Cerebellar nuclear complex (tissue), 1 donor: ENCODE data around the gene GOLGA8B.
A peak's percentile ranks its signal among the peaks of the same experiment; 100 is the strongest.
"Not testable (repeated sequence)": the region's sequence is repeated elsewhere in the genome, so short reads cannot be mapped to it uniquely, and the experiment has no call there.

Experiments used
- DNase-seq, 2 experiments: peaks; one replicate each; lab custom pipeline; 2025; lab: John Stamatoyannopoulos, UW

GOLGA8B gene

DNA sequence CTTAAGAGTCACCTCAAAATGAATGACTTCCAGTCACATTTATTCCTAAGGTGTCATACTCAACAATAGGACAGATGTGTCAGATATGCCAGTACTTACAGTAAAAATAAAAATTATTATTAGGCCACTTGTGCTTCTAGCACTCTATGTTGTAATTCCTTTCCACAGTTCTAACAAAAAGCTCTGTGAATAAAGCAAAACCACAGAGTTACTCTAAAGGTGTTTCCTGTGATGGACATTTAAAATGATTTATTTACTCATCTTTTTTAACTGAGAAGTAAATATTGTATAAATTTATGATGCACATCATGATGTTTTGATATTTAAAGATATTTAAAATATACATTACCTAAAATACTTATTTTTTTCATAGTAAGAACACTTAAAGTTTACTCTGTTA lies 13.9 kb upstream of the GOLGA8B start:
- DNase-seq, result no peak

DNA sequence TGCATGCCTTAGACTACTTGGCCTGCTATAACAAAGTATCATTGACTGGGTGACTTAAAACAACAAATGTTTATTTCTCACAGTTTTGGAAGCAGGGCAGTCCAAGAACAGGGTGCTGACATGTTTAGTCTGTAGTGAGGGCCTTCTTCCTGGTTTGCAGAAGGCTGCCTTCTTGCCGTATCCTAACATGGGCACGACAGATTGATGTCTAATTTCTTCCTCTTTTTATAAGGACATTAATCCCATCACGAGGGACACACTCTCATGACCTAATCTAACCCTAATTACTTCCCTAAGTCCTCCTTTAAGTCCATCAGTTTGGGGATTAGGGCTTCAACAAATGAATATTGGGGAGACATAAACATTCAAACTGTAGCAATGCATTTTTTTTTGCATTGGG lies 10.9 kb upstream of the GOLGA8B start:
- DNase-seq, result no peak

DNA sequence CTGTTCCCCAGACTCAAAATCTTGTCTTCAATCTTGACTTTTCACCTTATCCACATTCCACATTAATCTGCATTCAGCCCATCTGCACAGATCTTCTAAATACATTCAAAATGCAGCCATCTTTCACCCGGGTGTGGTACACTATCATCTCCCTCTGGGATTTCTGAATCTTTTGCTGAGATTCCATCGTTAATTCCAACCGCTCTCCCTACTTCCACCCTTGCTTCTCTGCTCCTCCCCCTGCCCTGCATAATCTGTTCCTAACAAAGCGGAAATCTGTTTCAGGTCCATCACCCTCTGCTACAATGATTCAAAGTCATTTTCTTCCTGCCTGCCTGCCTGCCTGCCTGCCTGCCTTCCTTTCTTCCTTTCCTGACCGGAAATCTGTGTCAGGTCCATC lies 7.9 kb upstream of the GOLGA8B start:
- no peak for DNase-seq

DNA sequence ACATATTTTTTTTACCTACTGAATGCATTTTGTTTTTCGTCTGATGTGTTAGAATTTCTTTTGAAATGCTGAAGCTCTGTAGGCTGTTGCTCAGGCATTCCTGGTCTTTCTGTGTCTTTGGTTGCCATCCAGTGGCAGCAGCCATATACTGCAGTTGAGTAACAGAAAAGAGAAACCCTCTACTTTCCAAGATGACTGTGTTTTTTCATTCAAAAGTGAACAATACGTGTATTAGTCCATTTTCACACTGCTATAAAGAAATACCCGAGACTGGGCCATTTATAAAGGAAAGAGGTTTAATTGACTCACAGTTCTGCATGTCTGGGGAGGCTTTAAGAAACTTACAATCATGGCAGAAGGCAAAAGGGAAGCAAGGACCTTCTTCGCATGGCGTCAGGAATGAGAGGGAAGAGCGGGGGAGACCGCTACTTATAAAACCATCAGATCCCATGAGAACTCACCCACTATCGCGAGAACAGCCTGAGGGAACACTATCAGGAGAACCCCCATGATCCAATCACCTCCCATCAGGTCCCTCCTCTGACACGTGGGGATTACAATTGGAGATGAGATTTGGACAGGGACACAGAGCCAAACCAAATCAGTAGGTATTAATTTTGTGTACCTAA lies 4.7 kb upstream of the GOLGA8B start:
- peak in 1 of 2 experiments; percentile 56 for DNase-seq

GRCh38 chr15:34585966-34586365 lies 2.5 kb upstream of the GOLGA8B start:
- not testable (repeated sequence) for DNase-seq

DNA sequence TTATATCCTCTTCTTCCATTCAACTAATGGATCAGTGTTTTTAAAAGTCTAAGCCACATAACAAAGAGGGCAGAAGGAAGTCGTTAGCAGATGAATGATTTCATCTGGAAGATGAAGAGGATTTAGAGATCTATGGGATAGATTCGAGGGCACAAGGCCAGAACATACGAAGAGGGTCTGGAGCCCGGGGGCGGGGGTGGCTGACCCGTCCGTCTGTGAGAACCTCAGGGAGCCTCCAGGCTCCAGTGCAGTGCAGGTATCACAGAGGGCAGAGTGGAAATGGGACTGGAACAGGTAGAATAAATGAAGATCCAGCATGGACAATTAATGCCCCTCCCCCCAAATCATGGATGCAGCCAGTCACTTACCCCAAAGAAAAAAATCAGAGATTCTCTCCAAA lies 1.5 kb upstream of the GOLGA8B start:
- DNase-seq, result no peak

GRCh38 chr15:34584330-34584668 lies 848 bp upstream of the GOLGA8B start:
- no peak for DNase-seq

- DNase-seq, result no peak
Observed at GRCh38 chr15:34582461-34583371, 735 bp downstream of the GOLGA8B start.

- not testable (repeated sequence) for DNase-seq
Observed at GRCh38 chr15:34581687-34582460, 1.6 kb downstream of the GOLGA8B start.

GRCh38 chr15:34581043-34581365 lies 2.4 kb downstream of the GOLGA8B start:
- no peak for DNase-seq

- peak in 1 of 2 experiments; percentile 78 for DNase-seq
Observed at GRCh38 chr15:34580251-34581042, 3.0 kb downstream of the GOLGA8B start.

DNA sequence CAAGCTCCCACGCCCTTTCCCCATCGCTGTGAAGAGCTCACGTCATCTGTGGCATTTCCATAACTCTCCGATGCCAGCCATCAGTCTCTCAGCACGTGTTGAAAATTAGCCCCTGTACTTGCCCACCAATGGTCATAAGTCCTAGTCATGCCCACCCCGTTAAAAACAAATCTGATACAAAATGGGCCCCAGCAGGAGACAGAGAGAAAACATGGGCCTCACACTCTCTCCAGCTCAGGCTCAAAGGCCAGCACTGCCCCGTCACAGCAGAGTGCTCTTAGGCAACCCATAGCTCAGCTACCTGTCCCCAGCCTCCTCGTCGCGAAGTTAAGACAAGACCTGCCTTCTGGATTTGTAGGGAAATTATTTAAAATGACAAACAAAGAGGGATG lies 5.2 kb downstream of the GOLGA8B start:
- no peak for DNase-seq

GRCh38 chr15:34577658-34578282 lies 5.7 kb downstream of the GOLGA8B start:
- DNase-seq, result not testable (repeated sequence)

GRCh38 chr15:34575035-34575434 lies 8.4 kb downstream of the GOLGA8B start:
- DNase-seq, result not testable (repeated sequence)

DNA sequence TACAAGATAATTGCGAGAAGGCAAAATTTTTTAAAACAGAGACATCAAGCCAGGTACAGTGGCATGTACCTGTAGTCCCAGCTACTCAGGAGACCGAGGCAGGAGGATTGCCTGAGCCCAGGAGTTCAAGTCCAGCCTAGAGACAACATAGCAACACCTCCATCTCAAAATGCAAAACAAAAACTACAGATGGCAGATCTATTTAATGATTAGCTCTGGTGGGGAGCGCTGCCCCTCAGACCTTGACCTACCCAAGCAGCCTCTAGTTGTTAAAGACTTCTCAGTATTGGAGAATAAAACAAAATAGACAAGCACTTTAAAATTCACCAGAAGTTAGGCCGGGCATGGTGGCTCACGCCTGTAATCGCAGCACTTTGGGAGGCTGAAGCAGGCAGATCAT lies 10.5 kb downstream of the GOLGA8B start:
- DNase-seq, result not testable (repeated sequence)

DNA sequence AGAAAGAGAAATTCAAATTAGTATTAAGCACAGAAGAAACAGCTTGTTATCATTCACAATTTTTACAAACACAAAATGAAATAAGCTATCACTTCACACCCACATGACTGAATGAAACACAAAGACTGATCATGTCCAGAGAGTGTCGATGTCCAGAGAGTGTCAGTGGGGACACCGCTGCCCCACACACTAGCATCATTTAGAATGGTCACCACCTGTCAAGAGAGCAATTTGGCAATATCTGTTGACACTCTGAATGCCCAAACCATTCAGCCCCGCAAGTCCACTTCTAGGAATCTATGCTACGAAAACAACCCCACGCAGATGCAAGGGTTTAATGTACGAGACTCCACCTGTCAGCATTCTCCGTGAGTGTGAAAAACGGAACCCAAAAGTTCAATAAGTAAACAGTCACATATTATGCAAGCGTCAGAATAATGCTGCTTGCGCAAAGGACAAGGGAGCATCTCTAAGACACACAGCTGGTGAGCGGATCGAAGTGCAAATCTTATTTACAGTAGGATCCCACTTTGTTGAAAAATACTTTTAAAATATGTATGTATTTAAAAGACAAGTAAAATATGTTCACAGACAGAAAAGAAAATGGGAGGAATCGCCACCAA lies 11.3 kb downstream of the GOLGA8B start:
- not testable (repeated sequence) for DNase-seq

DNA sequence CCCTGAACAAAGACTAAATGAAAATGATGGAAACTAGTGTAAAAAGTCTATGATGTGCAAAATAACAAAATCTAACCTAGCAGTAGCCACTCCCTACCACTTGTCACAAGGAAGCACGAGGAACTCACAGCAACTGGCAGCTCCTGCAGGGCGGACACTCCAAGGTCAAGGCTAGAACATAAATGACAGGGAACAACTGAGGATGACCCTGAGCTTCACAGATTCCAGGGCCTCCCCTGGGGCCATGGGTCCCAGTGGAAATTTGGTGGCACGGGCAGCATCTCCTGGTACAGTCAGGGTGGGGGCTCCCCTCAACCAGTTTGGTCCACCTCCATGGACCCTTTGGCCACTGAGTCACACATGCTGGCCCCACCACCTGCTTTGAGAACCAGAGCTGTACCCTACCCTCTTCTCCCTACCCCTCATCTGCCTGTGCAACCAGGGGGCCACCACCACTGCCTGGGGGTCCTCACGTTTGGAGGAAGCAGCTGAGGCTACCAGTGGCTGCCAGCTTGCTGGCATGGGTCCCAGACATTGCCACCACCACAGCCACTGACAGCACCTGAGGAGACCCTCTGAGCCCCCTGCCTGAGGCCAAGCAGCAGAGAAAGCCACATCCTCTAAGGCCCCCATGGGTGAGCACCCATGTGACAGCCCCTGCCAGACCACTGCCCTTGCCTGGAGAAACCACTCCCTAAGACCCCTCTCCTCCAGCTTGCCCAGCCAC lies 13.6 kb downstream of the GOLGA8B start:
- not testable (repeated sequence) for DNase-seq

DNA sequence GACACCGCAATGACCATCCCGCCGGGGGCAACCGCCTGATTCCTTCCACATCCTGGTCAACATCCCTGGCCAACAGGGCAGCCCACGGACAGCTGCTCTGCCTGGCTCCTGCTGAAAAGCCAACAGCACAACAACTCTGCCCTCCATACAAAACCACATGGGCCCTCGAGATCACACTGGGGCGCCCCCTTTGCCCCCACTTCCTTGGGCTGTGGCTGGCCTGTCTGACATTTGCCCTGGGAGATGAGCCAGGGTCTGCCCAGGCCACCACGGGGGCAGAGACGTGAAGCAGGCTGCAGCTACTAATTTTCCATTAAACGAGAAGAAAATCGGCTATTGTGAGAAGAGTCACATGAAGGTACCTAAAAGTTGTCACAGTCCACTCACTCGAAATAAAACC lies 16.3 kb downstream of the GOLGA8B start:
- DNase-seq, result not testable (repeated sequence)

- DNase-seq, result not testable (repeated sequence)
Observed at GRCh38 chr15:34564711-34565110, 18.7 kb downstream of the GOLGA8B start.

- not testable (repeated sequence) for DNase-seq
Observed at GRCh38 chr15:34560814-34561213, 22.6 kb downstream of the GOLGA8B start.
